GM12878 (cell line): ENCODE results near the gene SF1. TPM values are rescaled to one million over a fixed set of nuclear protein-coding genes. Genes with fewer than 3 reads are reported as not detected.
A peak's percentile ranks its signal among the peaks of the same experiment; 100 is the strongest.

ENCODE experiments used
- EED ChIP-seq: sonication (generic); IDR thresholded peaks from 2 replicates; pipeline ENCODE4 v1.6.1; 2016; ENCODE audit warnings: antibody characterized with exemption, low read depth
- GATAD2B ChIP-seq: fragments of 450-650 bp; conservative IDR thresholded peaks from 2 replicates; pipeline ENCODE4 v1.6.1; 2017; ENCODE audit warnings: low read depth, mild to moderate bottlenecking, moderate library complexity
- IKZF1 ChIP-seq: fragments of 450-650 bp; conservative IDR thresholded peaks from 2 replicates; pipeline ENCODE4 v1.6.1; 2017; ENCODE audit warnings: antibody characterized with exemption, mild to moderate bottlenecking
- IKZF2 ChIP-seq, 2 experiments: fragments of 450-650 bp; IDR thresholded peaks; 2 replicates each; pipeline ENCODE4 v1.6.1; 2017; ENCODE audit warnings: mild to moderate bottlenecking in 2 of 2, moderate library complexity in 2 of 2
- KDM1A ChIP-seq: fragments of 200-600 bp; sonication (generic); IDR thresholded peaks from 2 replicates; pipeline ENCODE4 v1.6.1; 2016; ENCODE audit warnings: borderline replicate concordance
- NR2F1 ChIP-seq: fragments of 450-650 bp; conservative IDR thresholded peaks from 2 replicates; pipeline ENCODE4 v1.6.1; 2017; ENCODE audit warnings: mild to moderate bottlenecking
- PAX8 ChIP-seq: fragments of 450-650 bp; IDR thresholded peaks from 2 replicates; pipeline ENCODE4 v1.6.1; 2017; ENCODE audit warnings: mild to moderate bottlenecking, moderate library complexity
- RAD21 ChIP-seq: IDR thresholded peaks from 2 replicates; pipeline ENCODE4 v1.6.1; 2011; ENCODE audit warnings: mild to moderate bottlenecking, low read depth, low read length, moderate library complexity; ENCODE audit not compliant: insufficient read depth
- STAT1 ChIP-seq: fragments of 450-650 bp; conservative IDR thresholded peaks from 2 replicates; pipeline ENCODE4 v1.6.1; 2014; ENCODE audit warnings: antibody characterized with exemption, mild to moderate bottlenecking
- YBX1 ChIP-seq: fragments of 450-650 bp; IDR thresholded peaks from 2 replicates; pipeline ENCODE4 v1.6.1; 2016; ENCODE audit warnings: antibody characterized with exemption
- ZNF622 ChIP-seq: fragments of 450-650 bp; IDR thresholded peaks from 2 replicates; pipeline ENCODE4 v1.6.1; 2017; ENCODE audit warnings: mild to moderate bottlenecking, inconsistent platforms
- ZZZ3 ChIP-seq: IDR thresholded peaks from 2 replicates; pipeline ENCODE4 v1.6.1; 2011; ENCODE audit warnings: low read depth; ENCODE audit not compliant: control insufficient read depth, insufficient read length
- polyA plus RNA-seq, 11 experiments: library from polyadenylated mRNA; depleted of rRNA in 4 of 11; unstranded in 6 of 11; stranded (reverse) in 5 of 11; fragments of >200 nt; fragmentation: Nextera tagmentation in 4 of 11; fragmentation: Illumina TruSeq in 1 of 11; extraction: Ambion mirVana in 4 of 11; extraction: Trizol in 1 of 11; gene quantifications; 1 replicate in 1 of 11; 2 replicates in 10 of 11; pipeline versions ENCODE4 v1.2.1 to v1.2.3, GENCODE V29; 2011 to 2016; ENCODE audit warnings: inconsistent platforms in 2 of 11, missing spikeins in 2 of 11, low read depth in 1 of 11
- total RNA-seq, 4 experiments: library from RNA; depleted of rRNA in 3 of 4; stranded (reverse); fragments of >200 nt in 3 of 4; fragmentation: Illumina TruSeq in 1 of 4; extraction: Trizol in 1 of 4; gene quantifications; 2 replicates each; pipeline versions ENCODE4 v1.2.1 to v1.2.3, GENCODE V29; 2013 to 2021
- TF ChIP-seq, protein P1 (sequence below): fragments of 450-650 bp; conservative IDR thresholded peaks from 2 replicates; pipeline ENCODE4 v1.6.1; 2017; ENCODE audit warnings: mild to moderate bottlenecking, moderate library complexity
- TF ChIP-seq, protein P2 (sequence below): IDR thresholded peaks from 2 replicates; pipeline ENCODE4 v1.6.1; 2011; ENCODE audit warnings: low read depth, mild to moderate bottlenecking, low read length, moderate library complexity, borderline replicate concordance; ENCODE audit errors: extremely low read depth
- TF ChIP-seq, protein P3 (sequence below): fragments of 450-650 bp; IDR thresholded peaks from 2 replicates; pipeline ENCODE4 v1.6.1; 2016; ENCODE audit warnings: mild to moderate bottlenecking, moderate library complexity, borderline replicate concordance
- TF ChIP-seq, protein P4 (sequence below): IDR thresholded peaks from 2 replicates; pipeline ENCODE4 v1.6.1; 2011; ENCODE audit warnings: mild to moderate bottlenecking, low read depth, low read length, moderate library complexity; ENCODE audit not compliant: insufficient replicate concordance
- TF ChIP-seq, protein P5 (sequence below): fragments of 450-650 bp; IDR thresholded peaks from 2 replicates; pipeline ENCODE4 v1.6.1; 2016; ENCODE audit warnings: mild to moderate bottlenecking
- TF ChIP-seq, protein P6 (sequence below), 3 experiments: IDR thresholded peaks in 2 of 3; conservative IDR thresholded peaks in 1 of 3; 2 replicates each; pipeline ENCODE4 v1.5.1; 2011; ENCODE audit warnings: low read depth in 3 of 3, low read length in 3 of 3, mild to moderate bottlenecking in 3 of 3, control low read depth in 2 of 3, moderate library complexity in 2 of 3, inconsistent platforms in 1 of 3, mixed read lengths in 1 of 3; ENCODE audit not compliant: control insufficient read depth in 2 of 3, insufficient read depth in 1 of 3; ENCODE audit errors: extremely low read depth in 1 of 3

Gene SF1
- total and polyA plus RNA-seq, 10 of the 15 experiments (the other 5 are each of a cell fraction or from before 2014, with no cell fraction given): 13.6 to 337 (median 103) TPM

DNA sequence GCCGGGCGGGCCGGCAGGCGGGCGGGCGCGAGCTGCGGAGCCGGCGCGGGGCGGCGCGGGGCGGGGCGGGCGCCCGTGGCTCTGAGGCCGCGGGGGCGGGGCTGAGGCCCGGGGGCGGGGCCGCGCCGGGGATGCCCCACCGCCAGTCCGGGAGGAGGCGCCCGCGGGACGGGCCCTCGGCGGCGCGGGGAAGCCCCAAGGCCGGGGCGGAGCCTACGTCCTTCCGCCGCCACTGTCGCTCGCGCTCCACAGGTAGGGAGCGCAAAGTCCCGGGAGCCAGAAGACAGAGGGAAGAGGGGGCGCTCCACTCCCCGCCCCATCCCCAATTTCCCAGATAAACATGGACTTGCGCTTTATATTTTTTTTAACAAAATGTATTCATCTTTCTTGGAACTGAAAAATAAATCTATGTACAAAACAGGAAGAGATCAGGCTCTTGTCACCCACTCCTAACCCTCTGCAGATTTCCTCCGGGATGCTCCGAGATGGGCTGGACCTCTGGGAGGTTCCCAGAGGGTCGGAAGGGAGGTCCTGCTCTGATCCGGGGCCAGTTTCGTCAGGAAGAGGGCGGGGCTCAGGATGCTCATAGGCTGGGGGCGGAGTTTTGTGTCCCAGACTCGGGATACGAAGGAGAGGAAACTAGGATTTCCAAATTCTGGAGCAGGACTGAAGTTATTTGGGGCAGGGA lies 25.0 kb upstream of the SF1 start, which contains the start of gene MAP4K2 (continued):
- TF ChIP-seq KDM1A (no peak), GATAD2B (peak; percentile 42; the same call in 1 of the 2 replicates), IKZF1 (peak; percentile 73), NR2F1 (0 out of 2 replicates have a peak, but pooled peaks have one; percentile 34), RAD21 (no peak), YBX1 (no peak), ZNF622 (no peak), STAT1 (no peak), IKZF2 (IDR thresholded peaks at IDR 0.05) (peak; percentile 73 to 75; a peak in 3 of 4 replicates), ZZZ3 (no peak), EED (peak; percentile 56; the same call in 1 of the 2 replicates), PAX8 (no peak)
- TF ChIP-seq, protein P1, sequence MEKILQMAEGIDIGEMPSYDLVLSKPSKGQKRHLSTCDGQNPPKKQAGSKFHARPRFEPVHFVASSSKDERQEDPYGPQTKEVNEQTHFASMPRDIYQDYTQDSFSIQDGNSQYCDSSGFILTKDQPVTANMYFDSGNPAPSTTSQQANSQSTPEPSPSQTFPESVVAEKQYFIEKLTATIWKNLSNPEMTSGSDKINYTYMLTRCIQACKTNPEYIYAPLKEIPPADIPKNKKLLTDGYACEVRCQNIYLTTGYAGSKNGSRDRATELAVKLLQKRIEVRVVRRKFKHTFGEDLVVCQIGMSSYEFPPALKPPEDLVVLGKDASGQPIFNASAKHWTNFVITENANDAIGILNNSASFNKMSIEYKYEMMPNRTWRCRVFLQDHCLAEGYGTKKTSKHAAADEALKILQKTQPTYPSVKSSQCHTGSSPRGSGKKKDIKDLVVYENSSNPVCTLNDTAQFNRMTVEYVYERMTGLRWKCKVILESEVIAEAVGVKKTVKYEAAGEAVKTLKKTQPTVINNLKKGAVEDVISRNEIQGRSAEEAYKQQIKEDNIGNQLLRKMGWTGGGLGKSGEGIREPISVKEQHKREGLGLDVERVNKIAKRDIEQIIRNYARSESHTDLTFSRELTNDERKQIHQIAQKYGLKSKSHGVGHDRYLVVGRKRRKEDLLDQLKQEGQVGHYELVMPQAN: peak; percentile 54; the same call in 1 of the 2 replicates
- TF ChIP-seq, protein P2, sequence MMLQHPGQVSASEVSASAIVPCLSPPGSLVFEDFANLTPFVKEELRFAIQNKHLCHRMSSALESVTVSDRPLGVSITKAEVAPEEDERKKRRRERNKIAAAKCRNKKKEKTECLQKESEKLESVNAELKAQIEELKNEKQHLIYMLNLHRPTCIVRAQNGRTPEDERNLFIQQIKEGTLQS: no peak
- TF ChIP-seq, protein P3, sequence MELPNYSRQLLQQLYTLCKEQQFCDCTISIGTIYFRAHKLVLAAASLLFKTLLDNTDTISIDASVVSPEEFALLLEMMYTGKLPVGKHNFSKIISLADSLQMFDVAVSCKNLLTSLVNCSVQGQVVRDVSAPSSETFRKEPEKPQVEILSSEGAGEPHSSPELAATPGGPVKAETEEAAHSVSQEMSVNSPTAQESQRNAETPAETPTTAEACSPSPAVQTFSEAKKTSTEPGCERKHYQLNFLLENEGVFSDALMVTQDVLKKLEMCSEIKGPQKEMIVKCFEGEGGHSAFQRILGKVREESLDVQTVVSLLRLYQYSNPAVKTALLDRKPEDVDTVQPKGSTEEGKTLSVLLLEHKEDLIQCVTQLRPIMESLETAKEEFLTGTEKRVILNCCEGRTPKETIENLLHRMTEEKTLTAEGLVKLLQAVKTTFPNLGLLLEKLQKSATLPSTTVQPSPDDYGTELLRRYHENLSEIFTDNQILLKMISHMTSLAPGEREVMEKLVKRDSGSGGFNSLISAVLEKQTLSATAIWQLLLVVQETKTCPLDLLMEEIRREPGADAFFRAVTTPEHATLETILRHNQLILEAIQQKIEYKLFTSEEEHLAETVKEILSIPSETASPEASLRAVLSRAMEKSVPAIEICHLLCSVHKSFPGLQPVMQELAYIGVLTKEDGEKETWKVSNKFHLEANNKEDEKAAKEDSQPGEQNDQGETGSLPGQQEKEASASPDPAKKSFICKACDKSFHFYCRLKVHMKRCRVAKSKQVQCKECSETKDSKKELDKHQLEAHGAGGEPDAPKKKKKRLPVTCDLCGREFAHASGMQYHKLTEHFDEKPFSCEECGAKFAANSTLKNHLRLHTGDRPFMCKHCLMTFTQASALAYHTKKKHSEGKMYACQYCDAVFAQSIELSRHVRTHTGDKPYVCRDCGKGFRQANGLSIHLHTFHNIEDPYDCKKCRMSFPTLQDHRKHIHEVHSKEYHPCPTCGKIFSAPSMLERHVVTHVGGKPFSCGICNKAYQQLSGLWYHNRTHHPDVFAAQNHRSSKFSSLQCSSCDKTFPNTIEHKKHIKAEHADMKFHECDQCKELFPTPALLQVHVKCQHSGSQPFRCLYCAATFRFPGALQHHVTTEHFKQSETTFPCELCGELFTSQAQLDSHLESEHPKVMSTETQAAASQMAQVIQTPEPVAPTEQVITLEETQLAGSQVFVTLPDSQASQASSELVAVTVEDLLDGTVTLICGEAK: peak; percentile 31; the same call in 1 of the 2 replicates
- TF ChIP-seq, protein P4, sequence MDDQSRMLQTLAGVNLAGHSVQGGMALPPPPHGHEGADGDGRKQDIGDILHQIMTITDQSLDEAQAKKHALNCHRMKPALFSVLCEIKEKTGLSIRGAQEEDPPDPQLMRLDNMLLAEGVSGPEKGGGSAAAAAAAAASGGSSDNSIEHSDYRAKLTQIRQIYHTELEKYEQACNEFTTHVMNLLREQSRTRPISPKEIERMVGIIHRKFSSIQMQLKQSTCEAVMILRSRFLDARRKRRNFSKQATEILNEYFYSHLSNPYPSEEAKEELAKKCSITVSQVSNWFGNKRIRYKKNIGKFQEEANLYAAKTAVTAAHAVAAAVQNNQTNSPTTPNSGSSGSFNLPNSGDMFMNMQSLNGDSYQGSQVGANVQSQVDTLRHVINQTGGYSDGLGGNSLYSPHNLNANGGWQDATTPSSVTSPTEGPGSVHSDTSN: no peak
- TF ChIP-seq, protein P5, sequence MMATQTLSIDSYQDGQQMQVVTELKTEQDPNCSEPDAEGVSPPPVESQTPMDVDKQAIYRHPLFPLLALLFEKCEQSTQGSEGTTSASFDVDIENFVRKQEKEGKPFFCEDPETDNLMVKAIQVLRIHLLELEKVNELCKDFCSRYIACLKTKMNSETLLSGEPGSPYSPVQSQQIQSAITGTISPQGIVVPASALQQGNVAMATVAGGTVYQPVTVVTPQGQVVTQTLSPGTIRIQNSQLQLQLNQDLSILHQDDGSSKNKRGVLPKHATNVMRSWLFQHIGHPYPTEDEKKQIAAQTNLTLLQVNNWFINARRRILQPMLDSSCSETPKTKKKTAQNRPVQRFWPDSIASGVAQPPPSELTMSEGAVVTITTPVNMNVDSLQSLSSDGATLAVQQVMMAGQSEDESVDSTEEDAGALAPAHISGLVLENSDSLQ: no peak
- TF ChIP-seq, protein P6, sequence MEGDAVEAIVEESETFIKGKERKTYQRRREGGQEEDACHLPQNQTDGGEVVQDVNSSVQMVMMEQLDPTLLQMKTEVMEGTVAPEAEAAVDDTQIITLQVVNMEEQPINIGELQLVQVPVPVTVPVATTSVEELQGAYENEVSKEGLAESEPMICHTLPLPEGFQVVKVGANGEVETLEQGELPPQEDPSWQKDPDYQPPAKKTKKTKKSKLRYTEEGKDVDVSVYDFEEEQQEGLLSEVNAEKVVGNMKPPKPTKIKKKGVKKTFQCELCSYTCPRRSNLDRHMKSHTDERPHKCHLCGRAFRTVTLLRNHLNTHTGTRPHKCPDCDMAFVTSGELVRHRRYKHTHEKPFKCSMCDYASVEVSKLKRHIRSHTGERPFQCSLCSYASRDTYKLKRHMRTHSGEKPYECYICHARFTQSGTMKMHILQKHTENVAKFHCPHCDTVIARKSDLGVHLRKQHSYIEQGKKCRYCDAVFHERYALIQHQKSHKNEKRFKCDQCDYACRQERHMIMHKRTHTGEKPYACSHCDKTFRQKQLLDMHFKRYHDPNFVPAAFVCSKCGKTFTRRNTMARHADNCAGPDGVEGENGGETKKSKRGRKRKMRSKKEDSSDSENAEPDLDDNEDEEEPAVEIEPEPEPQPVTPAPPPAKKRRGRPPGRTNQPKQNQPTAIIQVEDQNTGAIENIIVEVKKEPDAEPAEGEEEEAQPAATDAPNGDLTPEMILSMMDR (IDR thresholded peaks at IDR 0.05 in 2 of 3, conservative IDR thresholded peaks at IDR 0.05 in 1 of 3; ENCODE audit: control insufficient read depth in 2 of 3, extremely low read depth in 1 of 3, insufficient read depth in 1 of 3, low read depth in 3 of 3, low read length in 3 of 3): peak in 2 of 3 experiments; percentile 6 to 25; a peak in 2 of 6 replicates
